GM19397 (cell line): ENCODE results near the gene CHN2.

ENCODE experiments used
- ATAC-seq: cut with Tn5 transposase; IDR thresholded peaks from one replicate; pipeline ENCODE4 v1.9.1; 2021; ENCODE audit warnings: mild to moderate bottlenecking, moderate library complexity; ENCODE audit not compliant: unreplicated experiment

The CHN2 gene

GRCh38 chr7:29457141-29457561 is 262.6 kb downstream of the CHN2 start:
- ATAC-seq = no peak

GRCh38 chr7:29457565-29458011 is 263.0 kb downstream of the CHN2 start:
- no peak for ATAC-seq

- ATAC-seq = no peak
These were observed 264.4 kb downstream of the CHN2 start for GRCh38 chr7:29458933-29459332.

GRCh38 chr7:29459589-29459988 is 265.0 kb downstream of the CHN2 start:
- no peak for ATAC-seq

- no peak for ATAC-seq
These were observed 267.4 kb downstream of the CHN2 start for GRCh38 chr7:29461996-29462395.

GRCh38 chr7:29463504-29464158 is 269.1 kb downstream of the CHN2 start:
- ATAC-seq = no peak

GRCh38 chr7:29464753-29465152 is 270.2 kb downstream of the CHN2 start:
- ATAC-seq = no peak

- no peak for ATAC-seq
These were observed 272.8 kb downstream of the CHN2 start for GRCh38 chr7:29467193-29467926.

- no peak for ATAC-seq
These were observed 273.6 kb downstream of the CHN2 start for GRCh38 chr7:29468196-29468595.

- ATAC-seq = no peak
These were observed 274.7 kb downstream of the CHN2 start for GRCh38 chr7:29469281-29469680.

- no peak for ATAC-seq
These were observed 275.5 kb downstream of the CHN2 start for GRCh38 chr7:29469976-29470557.

GRCh38 chr7:29471444-29472138 is 277.0 kb downstream of the CHN2 start:
- ATAC-seq = no peak

- ATAC-seq = no peak
These were observed 282.3 kb downstream of the CHN2 start for GRCh38 chr7:29476916-29477315.

GRCh38 chr7:29478226-29478625 is 283.7 kb downstream of the CHN2 start:
- no peak for ATAC-seq

- ATAC-seq = no peak
These were observed 284.2 kb downstream of the CHN2 start for GRCh38 chr7:29478687-29479240.

- no peak for ATAC-seq
These were observed 285.0 kb downstream of the CHN2 start for GRCh38 chr7:29479301-29480200.

GRCh38 chr7:29480451-29480850 is 285.9 kb downstream of the CHN2 start:
- ATAC-seq = no peak

GRCh38 chr7:29480934-29481651 is 286.5 kb downstream of the CHN2 start:
- ATAC-seq = no peak

- ATAC-seq = no peak
These were observed 287.5 kb downstream of the CHN2 start for GRCh38 chr7:29482056-29482455.
